ENCODE data around the gene SLC9A5. TPM values are rescaled to one million over a fixed set of nuclear protein-coding genes. Genes with fewer than 3 reads are reported as not detected.

The SLC9A5 gene
- 1 to 10 TPM; 1.4 to 1.7 TPM for total RNA-seq
- 1 to 10 TPM; 6.1 to 9.1 TPM for polyA plus RNA-seq (ENCODE audit: insufficient read length in 2 of 2)
- long read RNA-seq, donor 1, result 0 reads
- long read RNA-seq, donor 2, result 0 reads
- long read RNA-seq, donor 3, result 0 reads
- long read RNA-seq, donor 4, result 0 reads

- Histone ChIP-seq H3K4me3 (ENCODE audit: low read depth, low read length) (peak within 1 kb of the TSS; percentile 72), H3K27ac (ENCODE audit: low read depth, low read length) (peak within 1 kb of the TSS; percentile 54), H3K36me3 (ENCODE audit: control insufficient read depth, insufficient read depth, low read length) (no peaks in the 10 kb centered on the region), H3K9me3 (ENCODE audit: control insufficient read depth, insufficient read depth, low read length) (no peaks in the 10 kb centered on the region), H3K27me3 (ENCODE audit: control insufficient read depth, insufficient read depth, low read length) (peaks cover 8% of the 10 kb centered on the region), H3K4me1 (ENCODE audit: control insufficient read depth, insufficient read depth, low read length) (peaks cover 48% of the 10 kb centered on the region)
- DNase-seq (ENCODE audit: low read depth in 4 of 6, low spot score in 6 of 6), result peak in 2 of 6 donors; percentile 53 to 67
- WGBS (ENCODE audit: insufficient coverage), result under 1% methylated on average over 75 of the region's 75 CpGs
Measured at GRCh38 chr16:67248401-67249177, at the start of gene SLC9A5. Gene SLC9A5 (plus strand): TSS chr16:67248979. CDS start chr16:67249015, 36 bp downstream.

DNA sequence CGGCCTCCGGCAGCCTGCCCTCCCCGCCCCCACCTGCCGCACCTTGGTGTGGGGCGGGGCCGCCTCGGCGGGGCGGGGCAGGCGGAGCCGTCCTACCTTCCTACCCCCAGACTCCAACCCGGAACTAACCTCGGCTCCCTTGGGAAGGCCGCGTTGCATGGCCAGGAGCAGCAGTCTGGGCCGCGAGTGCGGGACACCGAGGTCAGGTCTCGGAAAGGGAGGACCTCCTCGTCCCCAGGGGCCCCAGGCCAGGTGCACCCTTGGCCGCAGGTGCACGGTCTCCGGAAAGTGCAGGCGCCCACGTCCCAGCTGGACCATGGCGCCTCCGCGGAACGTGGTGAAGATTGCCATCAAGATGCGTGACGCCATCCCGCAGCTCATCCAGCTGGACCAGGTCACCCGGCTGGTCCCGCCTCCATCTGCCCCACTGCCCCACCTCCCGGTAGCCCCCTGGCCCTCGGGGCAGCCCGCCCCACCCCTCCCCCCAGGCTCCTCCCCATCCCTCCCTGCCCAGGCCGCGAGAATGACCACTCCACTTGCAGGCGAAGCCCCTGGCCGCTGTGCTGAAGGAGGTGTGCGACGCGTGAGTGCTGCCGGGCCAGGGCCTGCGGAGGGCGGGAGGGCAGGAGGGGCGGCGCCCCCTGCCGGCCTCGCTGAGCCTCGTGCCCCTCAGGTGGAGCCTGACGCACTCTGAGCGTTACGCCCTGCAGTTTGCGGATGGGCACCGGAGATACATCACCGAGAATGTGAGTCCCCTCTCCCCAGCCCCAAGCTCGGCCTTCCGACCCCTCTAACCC is 49.6 kb upstream of the SLC9A5 start, which contains the start of gene ELMO3:
Gene ELMO3, plus strand, starts transcription at position 121 of the 797 bp plus-strand sequence. Its CDS starts 196 bp downstream, at position 317.
- H3K27me3 ChIP-seq (ENCODE audit: control insufficient read depth, insufficient read depth, low read length), result no peaks in the 10 kb centered on the region
- peaks cover 90% of the 10 kb centered on the region for H3K36me3 ChIP-seq (ENCODE audit: control insufficient read depth, insufficient read depth, low read length)
- H3K27ac ChIP-seq (ENCODE audit: low read depth, low read length), result no peak within 1 kb of the TSS
- no peak for DNase-seq (ENCODE audit: low read depth in 4 of 6, low spot score in 6 of 6)
- no peak within 1 kb of the TSS for H3K4me3 ChIP-seq (ENCODE audit: low read depth, low read length)
- no peaks in the 10 kb centered on the region for H3K9me3 ChIP-seq (ENCODE audit: control insufficient read depth, insufficient read depth, low read length)
- H3K4me1 ChIP-seq (ENCODE audit: control insufficient read depth, insufficient read depth, low read length), result peaks cover 15% of the 10 kb centered on the region
- WGBS (ENCODE audit: insufficient coverage), result 27% methylated on average over 54 of the region's 61 CpGs

GRCh38 chr16:67199808-67200198 is 49.0 kb upstream of the SLC9A5 start:
- WGBS (ENCODE audit: insufficient coverage), result 30% methylated on average over 17 of the region's 22 CpGs
- H3K9me3 ChIP-seq (ENCODE audit: control insufficient read depth, insufficient read depth, low read length), result no peaks in the 10 kb centered on the region
- peaks cover 90% of the 10 kb centered on the region for H3K36me3 ChIP-seq (ENCODE audit: control insufficient read depth, insufficient read depth, low read length)
- no peak overlapping the region for H3K27ac ChIP-seq (ENCODE audit: low read depth, low read length)
- H3K27me3 ChIP-seq (ENCODE audit: control insufficient read depth, insufficient read depth, low read length), result no peaks in the 10 kb centered on the region
- H3K4me3 ChIP-seq (ENCODE audit: low read depth, low read length), result no peak overlapping the region
- no peak for DNase-seq (ENCODE audit: low read depth in 4 of 6, low spot score in 6 of 6)
- H3K4me1 ChIP-seq (ENCODE audit: control insufficient read depth, insufficient read depth, low read length), result peaks cover 15% of the 10 kb centered on the region

DNA sequence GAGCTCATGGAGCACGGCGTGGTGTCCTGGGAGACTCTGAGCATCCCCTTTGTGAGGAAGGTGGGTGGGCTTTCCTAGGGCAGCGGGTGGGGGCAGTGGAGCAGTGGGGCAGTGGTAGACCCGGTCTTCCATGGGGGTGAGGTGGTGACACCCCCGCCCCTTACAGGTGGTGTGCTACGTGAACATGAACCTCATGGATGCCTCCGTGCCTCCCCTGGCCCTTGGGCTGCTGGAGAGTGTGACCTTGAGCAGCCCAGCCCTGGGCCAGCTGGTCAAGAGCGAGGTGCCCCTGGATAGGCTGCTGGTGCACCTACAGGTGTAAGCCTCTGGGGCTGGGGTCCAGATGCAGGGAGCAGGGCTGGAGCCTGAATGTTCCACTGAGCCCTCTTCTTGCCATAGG is 48.3 kb upstream of the SLC9A5 start:
- 95% methylated on average over 8 of the region's 8 CpGs for WGBS (ENCODE audit: insufficient coverage)
- no peak for DNase-seq (ENCODE audit: low read depth in 4 of 6, low spot score in 6 of 6)
- Histone ChIP-seq H3K4me3 (ENCODE audit: low read depth, low read length) (no peak overlapping the region), H3K4me1 (ENCODE audit: control insufficient read depth, insufficient read depth, low read length) (peaks cover 15% of the 10 kb centered on the region), H3K27me3 (ENCODE audit: control insufficient read depth, insufficient read depth, low read length) (no peaks in the 10 kb centered on the region), H3K27ac (ENCODE audit: low read depth, low read length) (no peak overlapping the region), H3K36me3 (ENCODE audit: control insufficient read depth, insufficient read depth, low read length) (peaks cover 83% of the 10 kb centered on the region), H3K9me3 (ENCODE audit: control insufficient read depth, insufficient read depth, low read length) (no peaks in the 10 kb centered on the region)

DNA sequence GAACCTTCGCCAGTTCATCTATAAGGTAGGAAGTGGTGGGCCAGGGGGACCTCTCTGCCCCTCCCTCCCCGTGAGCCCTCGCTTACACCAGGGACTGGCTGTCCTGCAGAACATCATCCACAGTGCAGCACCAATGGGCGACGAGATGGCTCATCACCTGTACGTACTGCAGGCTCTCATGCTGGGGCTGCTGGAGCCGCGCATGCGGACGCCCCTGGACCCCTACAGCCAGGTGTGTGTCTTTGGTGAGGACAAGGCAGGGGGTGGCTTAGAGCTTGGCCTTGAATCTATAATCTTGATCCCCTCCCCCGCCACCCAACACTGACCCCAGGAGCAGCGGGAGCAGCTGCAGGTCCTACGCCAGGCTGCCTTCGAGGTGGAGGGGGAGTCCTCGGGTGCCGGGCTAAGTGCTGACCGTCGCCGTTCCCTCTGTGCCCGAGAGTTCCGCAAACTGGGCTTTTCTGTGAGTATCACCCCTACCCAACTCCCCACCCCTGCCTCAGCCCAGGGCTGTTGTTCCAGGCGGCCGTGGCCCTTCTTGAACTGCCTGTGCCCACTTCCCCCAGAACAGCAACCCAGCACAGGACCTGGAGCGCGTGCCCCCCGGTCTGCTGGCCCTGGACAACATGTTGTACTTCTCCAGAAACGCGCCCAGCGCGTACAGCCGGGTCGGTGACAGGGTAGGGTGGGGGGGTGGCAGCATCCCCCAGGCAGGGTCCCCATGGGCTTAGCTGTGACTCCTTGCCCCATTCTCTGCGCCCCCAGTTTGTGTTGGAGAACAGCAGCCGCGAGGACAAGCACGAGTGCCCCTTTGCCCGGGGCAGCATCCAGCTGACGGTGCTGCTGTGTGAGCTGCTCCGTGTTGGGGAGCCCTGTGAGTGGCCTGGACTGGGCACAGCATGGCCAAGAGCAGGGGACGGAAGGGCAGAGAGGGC is 47.1 kb upstream of the SLC9A5 start:
- H3K4me1 ChIP-seq (ENCODE audit: control insufficient read depth, insufficient read depth, low read length), result peaks cover 15% of the 10 kb centered on the region
- no peak overlapping the region for H3K4me3 ChIP-seq (ENCODE audit: low read depth, low read length)
- H3K36me3 ChIP-seq (ENCODE audit: control insufficient read depth, insufficient read depth, low read length), result peaks cover 83% of the 10 kb centered on the region
- H3K27ac ChIP-seq (ENCODE audit: low read depth, low read length), result no peak overlapping the region
- no peaks in the 10 kb centered on the region for H3K27me3 ChIP-seq (ENCODE audit: control insufficient read depth, insufficient read depth, low read length)
- no peak for DNase-seq (ENCODE audit: low read depth in 4 of 6, low spot score in 6 of 6)
- no peaks in the 10 kb centered on the region for H3K9me3 ChIP-seq (ENCODE audit: control insufficient read depth, insufficient read depth, low read length)
- WGBS (ENCODE audit: insufficient coverage), result 95% methylated on average over 33 of the region's 40 CpGs

GRCh38 chr16:67202426-67202825 is 46.4 kb upstream of the SLC9A5 start:
- peaks cover 15% of the 10 kb centered on the region for H3K4me1 ChIP-seq (ENCODE audit: control insufficient read depth, insufficient read depth, low read length)
- WGBS (ENCODE audit: insufficient coverage), result 97% methylated on average over 12 of the region's 12 CpGs
- no peaks in the 10 kb centered on the region for H3K27me3 ChIP-seq (ENCODE audit: control insufficient read depth, insufficient read depth, low read length)
- H3K4me3 ChIP-seq (ENCODE audit: low read depth, low read length), result no peak overlapping the region
- DNase-seq (ENCODE audit: low read depth in 4 of 6, low spot score in 6 of 6), result no peak
- no peaks in the 10 kb centered on the region for H3K9me3 ChIP-seq (ENCODE audit: control insufficient read depth, insufficient read depth, low read length)
- H3K27ac ChIP-seq (ENCODE audit: low read depth, low read length), result no peak overlapping the region
- H3K36me3 ChIP-seq (ENCODE audit: control insufficient read depth, insufficient read depth, low read length), result peaks cover 83% of the 10 kb centered on the region

DNA sequence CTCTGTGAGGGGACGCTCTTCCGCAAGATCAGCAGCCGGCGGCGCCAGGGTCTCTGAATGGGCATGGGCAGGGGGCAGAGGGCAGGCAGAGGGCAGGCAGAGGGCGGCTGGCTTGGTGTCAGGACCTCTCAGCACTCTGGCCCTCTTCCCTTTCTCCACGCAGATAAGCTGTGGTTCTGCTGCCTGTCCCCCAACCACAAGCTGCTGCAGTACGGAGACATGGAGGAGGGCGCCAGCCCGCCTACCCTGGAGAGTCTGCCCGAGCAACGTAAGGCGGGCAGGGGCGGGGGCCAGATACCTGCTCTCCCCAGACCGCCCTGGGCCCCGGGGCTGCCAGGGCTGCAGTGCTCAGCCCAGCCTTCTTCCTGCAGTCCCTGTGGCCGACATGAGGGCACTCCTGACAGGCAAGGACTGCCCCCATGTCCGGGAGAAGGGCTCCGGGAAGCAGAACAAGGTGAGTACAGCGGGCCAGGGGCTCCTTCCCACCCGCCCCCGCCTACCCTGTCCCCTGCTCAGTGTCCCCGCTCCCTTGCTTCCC is 45.8 kb upstream of the SLC9A5 start:
- no peaks in the 10 kb centered on the region for H3K27me3 ChIP-seq (ENCODE audit: control insufficient read depth, insufficient read depth, low read length)
- no peak for DNase-seq (ENCODE audit: low read depth in 4 of 6, low spot score in 6 of 6)
- H3K27ac ChIP-seq (ENCODE audit: low read depth, low read length), result no peak overlapping the region
- WGBS (ENCODE audit: insufficient coverage), result 93% methylated on average over 23 of the region's 23 CpGs
- no peak overlapping the region for H3K4me3 ChIP-seq (ENCODE audit: low read depth, low read length)
- no peaks in the 10 kb centered on the region for H3K9me3 ChIP-seq (ENCODE audit: control insufficient read depth, insufficient read depth, low read length)
- H3K36me3 ChIP-seq (ENCODE audit: control insufficient read depth, insufficient read depth, low read length), result peaks cover 83% of the 10 kb centered on the region
- H3K4me1 ChIP-seq (ENCODE audit: control insufficient read depth, insufficient read depth, low read length), result peaks cover 12% of the 10 kb centered on the region

DNA sequence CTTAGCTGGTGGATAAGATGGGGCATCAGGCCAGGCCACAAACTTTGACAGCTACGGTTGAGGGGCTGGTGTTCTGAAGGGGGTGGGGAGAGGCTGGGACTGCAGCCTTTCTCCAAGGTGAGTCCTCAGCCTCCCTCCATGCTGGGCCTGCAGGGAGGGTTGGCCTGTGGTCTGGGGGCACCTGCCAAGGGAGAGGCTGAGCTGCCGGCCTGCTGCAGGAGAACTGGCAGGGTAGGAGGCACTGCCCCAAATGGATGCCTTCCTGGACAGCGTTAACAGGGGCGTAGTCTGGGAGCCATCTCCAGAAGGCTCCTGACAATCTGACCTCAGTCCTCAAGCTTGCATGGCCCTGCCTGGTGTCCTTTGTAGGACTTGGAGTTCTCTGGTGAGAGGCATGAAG is 44.7 kb upstream of the SLC9A5 start:
- Histone ChIP-seq H3K9me3 (ENCODE audit: control insufficient read depth, insufficient read depth, low read length) (no peaks in the 10 kb centered on the region), H3K36me3 (ENCODE audit: control insufficient read depth, insufficient read depth, low read length) (peaks cover 85% of the 10 kb centered on the region), H3K4me1 (ENCODE audit: control insufficient read depth, insufficient read depth, low read length) (peaks cover 5% of the 10 kb centered on the region), H3K4me3 (ENCODE audit: low read depth, low read length) (no peak overlapping the region), H3K27ac (ENCODE audit: low read depth, low read length) (no peak overlapping the region), H3K27me3 (ENCODE audit: control insufficient read depth, insufficient read depth, low read length) (no peaks in the 10 kb centered on the region)
- WGBS (ENCODE audit: insufficient coverage), result 100% methylated on average over 4 of the region's 4 CpGs
- DNase-seq (ENCODE audit: low read depth in 4 of 6, low spot score in 6 of 6), result no peak
